K562 (cell line): ENCODE measurements around the gene BMP6. TPM values are rescaled to one million over a fixed set of nuclear protein-coding genes. Genes with fewer than 3 reads are reported as not detected.
A peak's percentile ranks its signal among the peaks of the same experiment; 100 is the strongest.

Experiments
- ATF4 ChIP-seq: fragments of 450-650 bp; formaldehyde crosslinking; IDR thresholded peaks from 2 replicates; pipeline ENCODE4 v1.4.0; 2022; ENCODE audit warnings: mild to moderate bottlenecking, moderate library complexity
- BCOR ChIP-seq: fragments of 450-650 bp; IDR thresholded peaks from 2 replicates; pipeline ENCODE4 v1.6.1; 2016
- BRCA1 ChIP-seq, 2 experiments: fragments of 450-650 bp in 1 of 2; sonication (generic) in 1 of 2; formaldehyde crosslinking in 1 of 2; IDR thresholded peaks; 2 replicates each; pipeline versions ENCODE4 v1.5.0 to v1.6.1; 2017 to 2020; ENCODE audit warnings: mild to moderate bottlenecking in 1 of 2, missing genetic modification reagents in 1 of 2
- CTBP1 ChIP-seq: fragments of 450-650 bp; IDR thresholded peaks from 2 replicates; pipeline ENCODE4 v1.6.1; 2016; ENCODE audit warnings: borderline replicate concordance
- FOXJ2 ChIP-seq: fragments of 200-800 bp; sonication (Bioruptor generic); IDR thresholded peaks from 2 replicates; pipeline ENCODE4 v1.6.1; 2016; ENCODE audit warnings: missing genetic modification characterization, missing compliant biosample characterization
- KAT8 ChIP-seq: fragments of 450-650 bp; IDR thresholded peaks from 2 replicates; pipeline ENCODE4 v1.6.1; 2016; ENCODE audit warnings: low read depth, mild to moderate bottlenecking
- KDM1A ChIP-seq, 2 experiments: fragments of 450-650 bp; IDR thresholded peaks; 2 replicates each; pipeline ENCODE4 v1.6.1; 2016; ENCODE audit warnings: mild to moderate bottlenecking in 2 of 2
- NR3C1 ChIP-seq: sonication (generic); formaldehyde crosslinking; IDR thresholded peaks from 2 replicates; pipeline ENCODE4 v1.8.1; 2022; ENCODE audit warnings: missing genetic modification reagents
- PREB ChIP-seq: sonication (generic); formaldehyde crosslinking; IDR thresholded peaks from 2 replicates; pipeline ENCODE4 v1.8.1; 2023; ENCODE audit warnings: mild to moderate bottlenecking, missing genetic modification reagents
- RBM15 ChIP-seq: fragments of 200-400 bp; formaldehyde crosslinking; IDR thresholded peaks from 2 replicates; pipeline ENCODE4 v1.6.1; 2018; ENCODE audit warnings: mild to moderate bottlenecking, low read length, moderate library complexity; ENCODE audit not compliant: insufficient read depth
- SAFB2 ChIP-seq: fragments of 200-400 bp; formaldehyde crosslinking; IDR thresholded peaks from 2 replicates; pipeline ENCODE4 v1.6.1; 2018; ENCODE audit warnings: borderline replicate concordance, low read length, low read depth, moderate library complexity; ENCODE audit not compliant: severe bottlenecking
- SMAD3 ChIP-seq: fragments of 450-650 bp; formaldehyde crosslinking; conservative IDR thresholded peaks from 2 replicates; pipeline ENCODE4 v1.4.0; 2020; ENCODE audit warnings: mild to moderate bottlenecking
- TCFL5 ChIP-seq: fragments of 250-450 bp; sonication (Bioruptor Pico); conservative IDR thresholded peaks from 2 replicates; pipeline ENCODE4 v1.6.1; 2021; ENCODE audit warnings: mild to moderate bottlenecking, moderate library complexity, matching md5 sums
- U2AF1 ChIP-seq: fragments of 200-400 bp; formaldehyde crosslinking; optimal IDR thresholded peaks from 2 replicates; pipeline ENCODE3; 2017; ENCODE audit warnings: mild to moderate bottlenecking, low read depth, low read length, moderate library complexity
- polyA plus RNA-seq, 8 experiments: library from polyadenylated mRNA; depleted of rRNA in 4 of 8; stranded (reverse) in 5 of 8; unstranded in 3 of 8; fragments of >200 nt; fragmentation: Nextera tagmentation in 2 of 8; fragmentation: Illumina TruSeq in 1 of 8; extraction: Ambion mirVana in 2 of 8; extraction: Trizol in 1 of 8; gene quantifications; 2 replicates each; pipeline versions ENCODE4 v1.2.1 to v1.2.3, GENCODE V29; 2011 to 2014; ENCODE audit warnings: inconsistent platforms in 1 of 8, missing spikeins in 1 of 8
- total RNA-seq, 7 experiments: library from RNA; depleted of rRNA in 6 of 7; stranded (reverse); fragments of >200 nt in 6 of 7; fragmentation: Illumina TruSeq in 2 of 7; extraction: Trizol in 2 of 7; gene quantifications; 2 replicates each; pipeline versions ENCODE4 v1.2.1 to v1.2.3, GENCODE V29; 2011 to 2021; ENCODE audit warnings: low replicate concordance in 1 of 7
- TF ChIP-seq, protein P1 (sequence below), 2 experiments: IDR thresholded peaks; 2 replicates each; pipeline ENCODE4 v1.6.1; 2011; ENCODE audit warnings: borderline replicate concordance in 1 of 2, control low read depth in 1 of 2, low read depth in 1 of 2, low read length in 1 of 2, mild to moderate bottlenecking in 1 of 2, mixed read lengths in 1 of 2, moderate library complexity in 1 of 2; ENCODE audit not compliant: insufficient read depth in 1 of 2, insufficient read length in 1 of 2, poor library complexity in 1 of 2, severe bottlenecking in 1 of 2; ENCODE audit errors: extremely low read depth in 1 of 2
- TF ChIP-seq, protein P2 (sequence below): fragments of 250-450 bp; sonication (Bioruptor Pico); IDR thresholded peaks from 2 replicates; pipeline ENCODE4 v1.5.0; 2021
- TF ChIP-seq, protein P3 (sequence below): fragments of 250-450 bp; sonication (Bioruptor Pico); IDR thresholded peaks from 2 replicates; pipeline ENCODE4 v1.5.0; 2020; ENCODE audit warnings: mild to moderate bottlenecking
- TF ChIP-seq, protein P4 (sequence below), 2 experiments: fragments of 250-450 bp in 1 of 2; fragments of 450-650 bp in 1 of 2; sonication (Bioruptor Pico) in 1 of 2; IDR thresholded peaks; 2 replicates each; pipeline versions ENCODE4 v1.6.1 to v1.8.0; 2016 to 2021; ENCODE audit warnings: mild to moderate bottlenecking in 2 of 2, moderate library complexity in 2 of 2, missing compliant biosample characterization in 1 of 2, missing genetic modification characterization in 1 of 2

The BMP6 gene
- total and polyA plus RNA-seq, 9 of the 15 experiments (the other 6 are each of a cell fraction or from before 2014, with no cell fraction given): 0.01 to 0.13 (median 0.06) TPM; not detected in 3

DNA sequence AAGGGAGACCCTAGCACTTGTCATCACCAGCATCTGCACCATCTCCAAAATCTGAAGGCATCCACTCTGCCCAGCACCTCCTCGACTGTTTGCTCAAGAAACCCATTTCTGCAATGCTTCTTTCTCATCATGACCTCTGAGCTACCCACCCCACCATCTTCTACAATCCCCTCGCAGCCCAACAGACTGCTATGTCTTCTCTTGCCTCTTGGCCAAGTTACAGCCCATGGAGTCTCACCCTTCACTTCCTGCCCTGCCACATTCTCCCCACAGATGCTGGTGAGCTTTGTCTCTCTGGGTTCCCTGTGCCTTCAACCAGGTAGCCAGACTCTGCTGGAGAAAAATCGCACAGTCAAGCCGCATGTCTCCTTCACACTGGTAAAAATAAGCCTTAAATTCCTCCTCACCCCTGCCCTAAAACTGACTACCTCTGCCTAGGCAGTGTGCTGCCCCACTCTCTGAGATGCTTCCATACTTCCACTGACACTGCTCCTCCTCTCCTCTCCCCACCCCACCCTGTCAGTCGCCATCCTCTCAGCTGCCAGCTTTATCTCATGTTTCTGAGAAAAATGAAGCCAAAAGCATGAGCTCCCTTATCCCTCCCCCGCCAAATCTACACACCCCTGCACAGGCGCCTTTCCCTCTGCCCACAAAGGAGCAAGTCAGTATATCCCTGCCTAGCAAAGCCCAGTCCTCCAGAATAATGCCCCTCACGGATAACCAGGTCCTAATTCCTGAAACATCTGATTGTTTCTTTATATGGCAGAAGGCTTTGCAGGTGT, 187.0 kb downstream of the BMP6 start (continued):
- TF ChIP-seq U2AF1 (no peak), BCOR (peak; percentile 50; the same call in 1 of the 2 replicates), RBM15 (no peak), NR3C1 (CRISPR knock-in tag) (no peak), KDM1A (IDR thresholded peaks at IDR 0.05) (peak; percentile 61 to 88; a peak in 3 of 4 replicates), SMAD3 (CRISPR knock-in tag) (no peak), CTBP1 (peak; percentile 87; the same call in 1 of the 2 replicates), SAFB2 (no peak), BRCA1 (IDR thresholded peaks at IDR 0.05) (no peak), BRCA1 (CRISPR knock-in tag; IDR thresholded peaks at IDR 0.05) (no peak), TCFL5 (CRISPR knock-in tag) (no peak), PREB (CRISPR knock-in tag) (no peak), ATF4 (CRISPR knock-in tag) (no peak), KAT8 (no peak), FOXJ2 (tag) (no peak)
- TF ChIP-seq, protein P1, sequence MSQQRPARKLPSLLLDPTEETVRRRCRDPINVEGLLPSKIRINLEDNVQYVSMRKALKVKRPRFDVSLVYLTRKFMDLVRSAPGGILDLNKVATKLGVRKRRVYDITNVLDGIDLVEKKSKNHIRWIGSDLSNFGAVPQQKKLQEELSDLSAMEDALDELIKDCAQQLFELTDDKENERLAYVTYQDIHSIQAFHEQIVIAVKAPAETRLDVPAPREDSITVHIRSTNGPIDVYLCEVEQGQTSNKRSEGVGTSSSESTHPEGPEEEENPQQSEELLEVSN (IDR thresholded peaks at IDR 0.05; ENCODE audit: borderline replicate concordance in 1 of 2, extremely low read depth in 1 of 2, insufficient read depth in 1 of 2, insufficient read length in 1 of 2, low read depth in 1 of 2, low read length in 1 of 2, poor library complexity in 1 of 2, severe bottlenecking in 1 of 2): no peak
- TF ChIP-seq, protein P2, sequence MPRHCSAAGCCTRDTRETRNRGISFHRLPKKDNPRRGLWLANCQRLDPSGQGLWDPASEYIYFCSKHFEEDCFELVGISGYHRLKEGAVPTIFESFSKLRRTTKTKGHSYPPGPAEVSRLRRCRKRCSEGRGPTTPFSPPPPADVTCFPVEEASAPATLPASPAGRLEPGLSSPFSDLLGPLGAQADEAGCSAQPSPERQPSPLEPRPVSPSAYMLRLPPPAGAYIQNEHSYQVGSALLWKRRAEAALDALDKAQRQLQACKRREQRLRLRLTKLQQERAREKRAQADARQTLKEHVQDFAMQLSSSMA: no peak
- TF ChIP-seq, protein P3, sequence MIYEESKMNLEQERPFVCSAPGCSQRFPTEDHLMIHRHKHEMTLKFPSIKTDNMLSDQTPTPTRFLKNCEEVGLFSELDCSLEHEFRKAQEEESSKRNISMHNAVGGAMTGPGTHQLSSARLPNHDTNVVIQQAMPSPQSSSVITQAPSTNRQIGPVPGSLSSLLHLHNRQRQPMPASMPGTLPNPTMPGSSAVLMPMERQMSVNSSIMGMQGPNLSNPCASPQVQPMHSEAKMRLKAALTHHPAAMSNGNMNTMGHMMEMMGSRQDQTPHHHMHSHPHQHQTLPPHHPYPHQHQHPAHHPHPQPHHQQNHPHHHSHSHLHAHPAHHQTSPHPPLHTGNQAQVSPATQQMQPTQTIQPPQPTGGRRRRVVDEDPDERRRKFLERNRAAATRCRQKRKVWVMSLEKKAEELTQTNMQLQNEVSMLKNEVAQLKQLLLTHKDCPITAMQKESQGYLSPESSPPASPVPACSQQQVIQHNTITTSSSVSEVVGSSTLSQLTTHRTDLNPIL (CRISPR knock-in tag): no peak
- TF ChIP-seq, protein P4, sequence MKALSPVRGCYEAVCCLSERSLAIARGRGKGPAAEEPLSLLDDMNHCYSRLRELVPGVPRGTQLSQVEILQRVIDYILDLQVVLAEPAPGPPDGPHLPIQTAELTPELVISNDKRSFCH (CRISPR knock-in tag; IDR thresholded peaks at IDR 0.05): no peak
- TF ChIP-seq, protein P4 (tag; IDR thresholded peaks at IDR 0.05): no peak
